PFSK-1 (cell line): ENCODE data around the gene EVL.

Experiments
- FOXP2 ChIP-seq: optimal IDR thresholded peaks from 2 replicates; pipeline ENCODE3; 2011; ENCODE audit warnings: borderline replicate concordance, control low read depth, inconsistent platforms; ENCODE audit not compliant: insufficient read depth; ENCODE audit errors: extremely low read length, extremely low read depth
- POLR2AphosphoS5 ChIP-seq: IDR thresholded peaks from 2 replicates; pipeline ENCODE4 v1.6.1; 2012; ENCODE audit warnings: low read depth, mild to moderate bottlenecking, control low read depth, low read length, moderate library complexity
- SIN3A ChIP-seq: IDR thresholded peaks from 2 replicates; pipeline ENCODE4 v1.6.1; 2012; ENCODE audit warnings: mild to moderate bottlenecking, low read length, moderate library complexity, borderline replicate concordance; ENCODE audit not compliant: insufficient read depth
- TAF1 ChIP-seq: IDR thresholded peaks from 2 replicates; pipeline ENCODE4 v1.6.1; 2012; ENCODE audit warnings: low read length, control low read depth, borderline replicate concordance; ENCODE audit not compliant: insufficient read depth
- TF ChIP-seq, protein P1 (sequence below), 2 experiments: IDR thresholded peaks; 2 replicates each; pipeline versions ENCODE4 v1.6.1 to v1.8.0; 2011 to 2012; ENCODE audit warnings: low read depth in 2 of 2, low read length in 2 of 2, control low read depth in 1 of 2, inconsistent platforms in 1 of 2, mild to moderate bottlenecking in 1 of 2, moderate library complexity in 1 of 2; ENCODE audit not compliant: insufficient read depth in 1 of 2

EVL gene

GRCh38 chr14:100019156-100019744, 46.0 kb upstream of the EVL start:
- TF ChIP-seq SIN3A (no peak), POLR2AphosphoS5 (no peak), TAF1 (no peak), FOXP2 (no peak)
- TF ChIP-seq, protein P1, sequence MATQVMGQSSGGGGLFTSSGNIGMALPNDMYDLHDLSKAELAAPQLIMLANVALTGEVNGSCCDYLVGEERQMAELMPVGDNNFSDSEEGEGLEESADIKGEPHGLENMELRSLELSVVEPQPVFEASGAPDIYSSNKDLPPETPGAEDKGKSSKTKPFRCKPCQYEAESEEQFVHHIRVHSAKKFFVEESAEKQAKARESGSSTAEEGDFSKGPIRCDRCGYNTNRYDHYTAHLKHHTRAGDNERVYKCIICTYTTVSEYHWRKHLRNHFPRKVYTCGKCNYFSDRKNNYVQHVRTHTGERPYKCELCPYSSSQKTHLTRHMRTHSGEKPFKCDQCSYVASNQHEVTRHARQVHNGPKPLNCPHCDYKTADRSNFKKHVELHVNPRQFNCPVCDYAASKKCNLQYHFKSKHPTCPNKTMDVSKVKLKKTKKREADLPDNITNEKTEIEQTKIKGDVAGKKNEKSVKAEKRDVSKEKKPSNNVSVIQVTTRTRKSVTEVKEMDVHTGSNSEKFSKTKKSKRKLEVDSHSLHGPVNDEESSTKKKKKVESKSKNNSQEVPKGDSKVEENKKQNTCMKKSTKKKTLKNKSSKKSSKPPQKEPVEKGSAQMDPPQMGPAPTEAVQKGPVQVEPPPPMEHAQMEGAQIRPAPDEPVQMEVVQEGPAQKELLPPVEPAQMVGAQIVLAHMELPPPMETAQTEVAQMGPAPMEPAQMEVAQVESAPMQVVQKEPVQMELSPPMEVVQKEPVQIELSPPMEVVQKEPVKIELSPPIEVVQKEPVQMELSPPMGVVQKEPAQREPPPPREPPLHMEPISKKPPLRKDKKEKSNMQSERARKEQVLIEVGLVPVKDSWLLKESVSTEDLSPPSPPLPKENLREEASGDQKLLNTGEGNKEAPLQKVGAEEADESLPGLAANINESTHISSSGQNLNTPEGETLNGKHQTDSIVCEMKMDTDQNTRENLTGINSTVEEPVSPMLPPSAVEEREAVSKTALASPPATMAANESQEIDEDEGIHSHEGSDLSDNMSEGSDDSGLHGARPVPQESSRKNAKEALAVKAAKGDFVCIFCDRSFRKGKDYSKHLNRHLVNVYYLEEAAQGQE (IDR thresholded peaks at IDR 0.05; ENCODE audit: insufficient read depth in 1 of 2, low read depth in 2 of 2, low read length in 2 of 2) = no peak

DNA sequence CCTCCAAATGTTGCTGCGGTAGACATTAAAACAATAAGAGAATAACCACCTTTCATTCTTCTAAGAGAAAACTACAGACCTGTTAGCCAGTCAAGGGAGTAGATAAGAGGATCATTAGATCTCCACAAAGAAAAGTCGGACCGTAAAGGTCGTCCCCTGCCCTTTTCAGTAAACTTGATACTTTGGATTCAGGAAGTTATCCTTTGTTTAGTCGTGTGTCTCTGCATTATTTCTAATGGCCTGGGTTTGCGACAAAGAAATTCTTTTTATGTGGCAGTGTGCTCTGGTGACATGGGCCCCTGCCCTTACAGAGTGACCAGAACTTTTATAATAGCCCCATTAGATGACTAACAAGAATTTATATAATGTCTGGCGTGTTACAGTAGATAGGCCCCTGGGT, 44.6 kb upstream of the EVL start:
- TF ChIP-seq, protein P1 (IDR thresholded peaks at IDR 0.05; ENCODE audit: insufficient read depth in 1 of 2, low read depth in 2 of 2, low read length in 2 of 2) = no peak
- no peak for TF ChIP-seq FOXP2
- TF ChIP-seq SIN3A = no peak
- TF ChIP-seq POLR2AphosphoS5 = no peak
- TF ChIP-seq TAF1 = no peak

- no peak for TF ChIP-seq TAF1
- TF ChIP-seq SIN3A = no peak
- TF ChIP-seq FOXP2 = no peak
- TF ChIP-seq POLR2AphosphoS5 = no peak
- TF ChIP-seq, protein P1 (IDR thresholded peaks at IDR 0.05; ENCODE audit: insufficient read depth in 1 of 2, low read depth in 2 of 2, low read length in 2 of 2) = no peak
These were observed 42.3 kb upstream of the EVL start for GRCh38 chr14:100022772-100023451.

GRCh38 chr14:100025111-100025510, 40.1 kb upstream of the EVL start:
- TF ChIP-seq SIN3A = no peak
- TF ChIP-seq, protein P1 (IDR thresholded peaks at IDR 0.05; ENCODE audit: insufficient read depth in 1 of 2, low read depth in 2 of 2, low read length in 2 of 2) = no peak
- TF ChIP-seq POLR2AphosphoS5 = no peak
- TF ChIP-seq FOXP2 = no peak
- TF ChIP-seq TAF1 = no peak
